K562 (cell line): ENCODE results near the gene RCL1. TPM values are rescaled to one million over a fixed set of nuclear protein-coding genes. Genes with fewer than 3 reads are reported as not detected.

Experiments used
- ATAC-seq: fragments of 200-7000 bp; cut with Tn5 transposase; 3 replicates; pipeline ENCODE4 v1.9.1; 2020; ENCODE audit warnings: moderate library complexity
- BruUV-seq: library from RNA; stranded (reverse); fragments of 400-500 nt; replicated peaks from 2 replicates; lab custom pipeline; 2021; lab: Mats Ljungman, UMichigan
- CTCF ChIA-PET: fragments of 300-600 bp; formaldehyde crosslinking; extraction: SDS; loops from one replicate; lab custom pipeline; 2021; ENCODE audit warnings: low intra/inter-chr PET ratio; lab: Yijun Ruan, JAX
- POLR2A ChIA-PET: fragments of 300-600, 350-650 bp; sonication (Branson Sonifier 250); formaldehyde crosslinking; extraction: SDS; loops from one replicate; lab custom pipeline; 2021; ENCODE audit warnings: antibody characterized with exemption, inconsistent platforms; lab: Yijun Ruan, JAX
- DNase-seq, 4 experiments: peaks; one replicate each; pipeline versions ENCODE4 v3.0.0 to v3.0.0-alpha.2; 2011 to 2018; ENCODE audit warnings: low spot score in 3 of 4, mixed read lengths in 3 of 4; ENCODE audit errors: extremely low read depth in 1 of 4
- FAIRE-seq: peaks from 2 replicates; lab custom pipeline; 2011; peaks lifted over from hg19 to GRCh38; lab: Jason Lieb, UNC
- H2AFZ ChIP-seq: 2 replicates; pipeline ENCODE4 v1.6.0; 2011; ENCODE audit warnings: low read depth, low read length, control low read depth, inconsistent platforms
- H3K27ac ChIP-seq: fragments of 200-600 bp; 3 replicates; pipeline ENCODE4 v1.8.0; 2011; ENCODE audit warnings: low read depth, mild to moderate bottlenecking, control low read depth, inconsistent platforms, low read length, moderate library complexity, mixed read lengths; ENCODE audit errors: extremely low read depth
- H3K27me3 ChIP-seq, 2 experiments: fragments of 300-600 bp in 1 of 2; 2 replicates in 1 of 2; 3 replicates in 1 of 2; pipeline versions ENCODE4 v1.6.0 to v1.8.0; 2011; ENCODE audit warnings: inconsistent platforms in 2 of 2, low read length in 2 of 2, mild to moderate bottlenecking in 1 of 2, mixed read lengths in 1 of 2, moderate library complexity in 1 of 2; ENCODE audit not compliant: control insufficient read depth in 2 of 2, insufficient read depth in 2 of 2
- H3K36me3 ChIP-seq: fragments of 300-600 bp; 3 replicates; pipeline ENCODE4 v1.8.0; 2011; ENCODE audit warnings: mild to moderate bottlenecking, low read length, inconsistent platforms; ENCODE audit not compliant: control insufficient read depth, insufficient read depth
- H3K4me1 ChIP-seq, 2 experiments: fragments of 200-600 bp in 1 of 2; replicated peaks in 1 of 2; 2 replicates in 1 of 2; 3 replicates in 1 of 2; pipeline versions ENCODE4 v1.5.1 to v1.8.0; 2011; ENCODE audit warnings: inconsistent platforms in 2 of 2, low read length in 2 of 2, mild to moderate bottlenecking in 1 of 2, mixed read lengths in 1 of 2, moderate library complexity in 1 of 2; ENCODE audit not compliant: control insufficient read depth in 2 of 2, insufficient read depth in 2 of 2
- H3K4me2 ChIP-seq: 2 replicates; pipeline ENCODE4 v1.6.1; 2011; ENCODE audit warnings: low read length, control low read depth, inconsistent platforms, mixed read lengths; ENCODE audit not compliant: insufficient read depth
- H3K4me3 ChIP-seq: fragments of 200-600 bp; sonication (generic), shearing (Covaris generic); 2 replicates; pipeline ENCODE4 v1.5.1; 2016; ENCODE audit warnings: control low read depth, inconsistent platforms
- H3K79me2 ChIP-seq: fragments of 200-600 bp; 3 replicates; pipeline ENCODE4 v1.8.0; 2011; ENCODE audit warnings: low read length, inconsistent platforms; ENCODE audit not compliant: control insufficient read depth, insufficient read depth
- H3K9ac ChIP-seq, 2 experiments: 2 replicates each; pipeline versions ENCODE4 v1.6.0 to v1.6.1; 2011; ENCODE audit warnings: low read depth in 2 of 2, low read length in 2 of 2, control low read depth in 1 of 2, inconsistent platforms in 1 of 2, mild to moderate bottlenecking in 1 of 2, mixed read lengths in 1 of 2; ENCODE audit not compliant: insufficient read depth in 1 of 2
- H3K9me1 ChIP-seq: one replicate; pipeline ENCODE4 v1.6.0; 2011; ENCODE audit warnings: inconsistent platforms, mild to moderate bottlenecking, low read length, moderate library complexity; ENCODE audit not compliant: control insufficient read depth, insufficient read depth
- H3K9me3 ChIP-seq: replicated peaks from 2 replicates; pipeline ENCODE4 v1.5.1; 2011; ENCODE audit warnings: low read depth, low read length, inconsistent platforms; ENCODE audit not compliant: control insufficient read depth, insufficient read depth
- H4K20me1 ChIP-seq: replicated peaks from 2 replicates; pipeline ENCODE4 v1.6.1; 2011; ENCODE audit warnings: low read length, inconsistent platforms, mixed read lengths; ENCODE audit not compliant: control insufficient read depth, insufficient read depth
- CREB1 ChIP-seq, 2 experiments: sonication (generic) in 1 of 2; formaldehyde crosslinking in 1 of 2; IDR thresholded peaks; 2 replicates each; pipeline versions ENCODE4 v1.6.1 to v1.8.0; 2012 to 2022; ENCODE audit warnings: inconsistent platforms in 1 of 2, mild to moderate bottlenecking in 1 of 2, missing genetic modification reagents in 1 of 2, moderate library complexity in 1 of 2
- HIVEP1 ChIP-seq: fragments of 250-450 bp; sonication (Bioruptor Pico); IDR thresholded peaks from 2 replicates; pipeline ENCODE4 v1.4.0; 2020; ENCODE audit warnings: mild to moderate bottlenecking
- JUNB ChIP-seq: fragments of 450-650 bp; formaldehyde crosslinking; conservative IDR thresholded peaks from 2 replicates; pipeline ENCODE4 v1.4.0; 2020; ENCODE audit warnings: mild to moderate bottlenecking
- KAT2B ChIP-seq: IDR thresholded peaks from one replicate; pipeline ENCODE4 v1.6.1; 2012; ENCODE audit warnings: low read depth, mild to moderate bottlenecking, control low read depth, inconsistent platforms, low read length, moderate library complexity
- KLF1 ChIP-seq: fragments of 450-650 bp; IDR thresholded peaks from 2 replicates; pipeline ENCODE4 v1.6.1; 2016; ENCODE audit warnings: missing genetic modification characterization, missing compliant biosample characterization
- NRF1 ChIP-seq, 2 experiments: fragments of 450-650 bp; IDR thresholded peaks in 1 of 2; conservative IDR thresholded peaks in 1 of 2; 2 replicates each; pipeline ENCODE4 v1.6.1; 2014; ENCODE audit warnings: mild to moderate bottlenecking in 2 of 2
- POLR3G ChIP-seq: IDR thresholded peaks from 2 replicates; pipeline ENCODE4 v1.6.1; 2011; ENCODE audit not compliant: insufficient read length, insufficient replicate concordance; ENCODE audit errors: extremely low read depth
- RBM25 ChIP-seq: fragments of 200-400 bp; formaldehyde crosslinking; IDR thresholded peaks from 2 replicates; pipeline ENCODE4 v1.6.1; 2018; ENCODE audit warnings: low read length, low read depth, moderate library complexity; ENCODE audit not compliant: severe bottlenecking
- SIN3A ChIP-seq, 2 experiments: fragments of 150-350 bp in 1 of 2; IDR thresholded peaks; 2 replicates each; pipeline ENCODE4 v1.6.1; 2011 to 2016; ENCODE audit warnings: borderline replicate concordance in 2 of 2, low read depth in 2 of 2, low read length in 2 of 2, mild to moderate bottlenecking in 2 of 2, moderate library complexity in 2 of 2; ENCODE audit not compliant: control insufficient read depth in 1 of 2
- ZNF133 ChIP-seq: fragments of 250-450 bp; sonication (Bioruptor Pico); IDR thresholded peaks from 2 replicates; pipeline ENCODE4 v1.4.0; 2020; ENCODE audit warnings: mild to moderate bottlenecking
- ZNF586 ChIP-seq: fragments of 450-650 bp; formaldehyde crosslinking; conservative IDR thresholded peaks from 2 replicates; pipeline ENCODE4 v1.4.0; 2020; ENCODE audit warnings: mild to moderate bottlenecking, moderate library complexity
- WGBS: fragments of 100-300 bp; shearing (Covaris generic); methylation state at CpG from one replicate; pipeline ENCODE4 v1.1.6; 2016; ENCODE audit warnings: low coverage, mixed read lengths; ENCODE audit not compliant: insufficient coverage; ENCODE audit errors: missing lambda C conversion rate; 5-methylcytosine and 5-hydroxymethylcytosine counted together
- in situ Hi-C: fragments of 300-500 bp; cut with MboI; formaldehyde crosslinking; loops from 4 replicates; pipeline ENCODE4 v1.15.0; 2018; ENCODE audit warnings: inconsistent platforms, mixed read lengths
- intact Hi-C: fragments of 100-400 bp; cut with micrococcal nuclease; formaldehyde crosslinking; loops from 2 replicates; pipeline ENCODE4 v1.14.2; 2022
- polyA plus RNA-seq, 8 experiments: library from polyadenylated mRNA; depleted of rRNA in 4 of 8; stranded (reverse) in 5 of 8; unstranded in 3 of 8; fragments of >200 nt; fragmentation: Nextera tagmentation in 2 of 8; fragmentation: Illumina TruSeq in 1 of 8; extraction: Ambion mirVana in 2 of 8; extraction: Trizol in 1 of 8; gene quantifications; 2 replicates each; pipeline versions ENCODE4 v1.2.1 to v1.2.3, GENCODE V29; 2011 to 2014; ENCODE audit warnings: inconsistent platforms in 1 of 8, missing spikeins in 1 of 8
- total RNA-seq, 7 experiments: library from RNA; depleted of rRNA in 6 of 7; stranded (reverse); fragments of >200 nt in 6 of 7; fragmentation: Illumina TruSeq in 2 of 7; extraction: Trizol in 2 of 7; gene quantifications; 2 replicates each; pipeline versions ENCODE4 v1.2.1 to v1.2.3, GENCODE V29; 2011 to 2021; ENCODE audit warnings: low replicate concordance in 1 of 7
- TF ChIP-seq, protein P1 (sequence below): fragments of 250-450 bp; sonication (Bioruptor Pico); IDR thresholded peaks from 2 replicates; pipeline ENCODE4 v1.8.0; 2021; ENCODE audit warnings: borderline replicate concordance, mild to moderate bottlenecking, moderate library complexity; ENCODE audit not compliant: poor library complexity, severe bottlenecking
- TF ChIP-seq, protein P2 (sequence below): sonication (generic); formaldehyde crosslinking; IDR thresholded peaks from 2 replicates; pipeline ENCODE4 v1.4.0; 2020; ENCODE audit warnings: mild to moderate bottlenecking, missing genetic modification reagents
- TF ChIP-seq, protein P3 (sequence below): IDR thresholded peaks from 2 replicates; pipeline ENCODE4 v1.6.1; 2011; ENCODE audit warnings: borderline replicate concordance, low read depth, mild to moderate bottlenecking, moderate library complexity, low read length; ENCODE audit not compliant: insufficient read depth, poor library complexity, severe bottlenecking
- TF ChIP-seq, protein P4 (sequence below): fragments of 250-450 bp; sonication (Bioruptor Pico); IDR thresholded peaks from 2 replicates; pipeline ENCODE4 v1.5.0; 2020; ENCODE audit warnings: mild to moderate bottlenecking, borderline replicate concordance

Gene RCL1
- total and polyA plus RNA-seq, 9 of the 15 experiments (the other 6 are each of a cell fraction or from before 2014, with no cell fraction given): 24.0 to 67.7 (median 38.6) TPM

DNA sequence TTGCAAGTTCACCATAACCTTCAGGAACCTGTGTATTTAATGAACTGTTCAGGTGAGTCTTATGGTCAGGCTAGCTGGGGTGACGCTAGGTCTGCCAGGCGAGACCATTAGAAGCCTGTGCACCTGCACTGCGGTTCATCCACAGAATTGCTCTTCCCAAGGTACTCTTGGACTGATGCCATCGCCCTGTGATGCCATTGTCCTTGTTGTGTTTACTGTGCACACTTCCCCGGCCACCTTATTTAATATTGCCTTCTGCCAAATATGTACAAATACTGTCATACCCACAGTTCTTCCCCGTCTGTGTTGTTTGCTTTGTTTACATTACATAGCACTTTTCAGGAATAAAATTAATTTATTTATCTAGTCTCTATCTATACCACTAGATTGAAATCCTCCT lies 66.3 kb downstream of the RCL1 start:
- H3K4me3 ChIP-seq: no peak overlapping the region
- peak overlapping the region; percentile 11; the same call in 1 of the 3 replicates for H3K27ac ChIP-seq
- no peaks in the 10 kb centered on the region for H3K9me1 ChIP-seq
- peaks cover 53 to 84% of the 10 kb centered on the region in 2 experiments for H3K4me1 ChIP-seq
- H3K4me2 ChIP-seq: no peak overlapping the region
- POLR2A ChIA-PET: interaction anchor here (1.1 kb wide), 1 partner anchor 20 kb away, joined by 4 read pairs; no protein-coding TSS in a partner anchor
- CTCF ChIA-PET: no interaction called here
- BruUV-seq: no TSS peak
- H4K20me1 ChIP-seq: no peaks in the 10 kb centered on the region
- no peaks in the 10 kb centered on the region for H3K9me3 ChIP-seq
- in situ Hi-C loops: no loop called here
- H3K79me2 ChIP-seq: peaks cover 87% of the 10 kb centered on the region
- TF ChIP-seq NRF1 (conservative IDR thresholded peaks at IDR 0.05 in 1 of 2, IDR thresholded peaks at IDR 0.05 in 1 of 2) (no peak), SIN3A (IDR thresholded peaks at IDR 0.05; ENCODE audit: borderline replicate concordance in 2 of 2, control insufficient read depth in 1 of 2, low read depth in 2 of 2, low read length in 2 of 2) (no peak), KLF1 (tag) (no peak), CREB1 (IDR thresholded peaks at IDR 0.05) (no peak), CREB1 (CRISPR knock-in tag; IDR thresholded peaks at IDR 0.05) (no peak), ZNF586 (CRISPR knock-in tag) (no peak), HIVEP1 (no peak), ZNF133 (CRISPR knock-in tag) (no peak), JUNB (no peak), POLR3G (no peak), KAT2B (no peak), RBM25 (no peak)
- TF ChIP-seq, protein P1, sequence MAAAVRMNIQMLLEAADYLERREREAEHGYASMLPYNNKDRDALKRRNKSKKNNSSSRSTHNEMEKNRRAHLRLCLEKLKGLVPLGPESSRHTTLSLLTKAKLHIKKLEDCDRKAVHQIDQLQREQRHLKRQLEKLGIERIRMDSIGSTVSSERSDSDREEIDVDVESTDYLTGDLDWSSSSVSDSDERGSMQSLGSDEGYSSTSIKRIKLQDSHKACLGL (CRISPR knock-in tag): no peak
- TF ChIP-seq, protein P2, sequence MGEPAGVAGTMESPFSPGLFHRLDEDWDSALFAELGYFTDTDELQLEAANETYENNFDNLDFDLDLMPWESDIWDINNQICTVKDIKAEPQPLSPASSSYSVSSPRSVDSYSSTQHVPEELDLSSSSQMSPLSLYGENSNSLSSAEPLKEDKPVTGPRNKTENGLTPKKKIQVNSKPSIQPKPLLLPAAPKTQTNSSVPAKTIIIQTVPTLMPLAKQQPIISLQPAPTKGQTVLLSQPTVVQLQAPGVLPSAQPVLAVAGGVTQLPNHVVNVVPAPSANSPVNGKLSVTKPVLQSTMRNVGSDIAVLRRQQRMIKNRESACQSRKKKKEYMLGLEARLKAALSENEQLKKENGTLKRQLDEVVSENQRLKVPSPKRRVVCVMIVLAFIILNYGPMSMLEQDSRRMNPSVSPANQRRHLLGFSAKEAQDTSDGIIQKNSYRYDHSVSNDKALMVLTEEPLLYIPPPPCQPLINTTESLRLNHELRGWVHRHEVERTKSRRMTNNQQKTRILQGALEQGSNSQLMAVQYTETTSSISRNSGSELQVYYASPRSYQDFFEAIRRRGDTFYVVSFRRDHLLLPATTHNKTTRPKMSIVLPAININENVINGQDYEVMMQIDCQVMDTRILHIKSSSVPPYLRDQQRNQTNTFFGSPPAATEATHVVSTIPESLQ: no peak
- TF ChIP-seq, protein P3, sequence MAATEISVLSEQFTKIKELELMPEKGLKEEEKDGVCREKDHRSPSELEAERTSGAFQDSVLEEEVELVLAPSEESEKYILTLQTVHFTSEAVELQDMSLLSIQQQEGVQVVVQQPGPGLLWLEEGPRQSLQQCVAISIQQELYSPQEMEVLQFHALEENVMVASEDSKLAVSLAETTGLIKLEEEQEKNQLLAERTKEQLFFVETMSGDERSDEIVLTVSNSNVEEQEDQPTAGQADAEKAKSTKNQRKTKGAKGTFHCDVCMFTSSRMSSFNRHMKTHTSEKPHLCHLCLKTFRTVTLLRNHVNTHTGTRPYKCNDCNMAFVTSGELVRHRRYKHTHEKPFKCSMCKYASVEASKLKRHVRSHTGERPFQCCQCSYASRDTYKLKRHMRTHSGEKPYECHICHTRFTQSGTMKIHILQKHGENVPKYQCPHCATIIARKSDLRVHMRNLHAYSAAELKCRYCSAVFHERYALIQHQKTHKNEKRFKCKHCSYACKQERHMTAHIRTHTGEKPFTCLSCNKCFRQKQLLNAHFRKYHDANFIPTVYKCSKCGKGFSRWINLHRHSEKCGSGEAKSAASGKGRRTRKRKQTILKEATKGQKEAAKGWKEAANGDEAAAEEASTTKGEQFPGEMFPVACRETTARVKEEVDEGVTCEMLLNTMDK: no peak
- TF ChIP-seq, protein P4, sequence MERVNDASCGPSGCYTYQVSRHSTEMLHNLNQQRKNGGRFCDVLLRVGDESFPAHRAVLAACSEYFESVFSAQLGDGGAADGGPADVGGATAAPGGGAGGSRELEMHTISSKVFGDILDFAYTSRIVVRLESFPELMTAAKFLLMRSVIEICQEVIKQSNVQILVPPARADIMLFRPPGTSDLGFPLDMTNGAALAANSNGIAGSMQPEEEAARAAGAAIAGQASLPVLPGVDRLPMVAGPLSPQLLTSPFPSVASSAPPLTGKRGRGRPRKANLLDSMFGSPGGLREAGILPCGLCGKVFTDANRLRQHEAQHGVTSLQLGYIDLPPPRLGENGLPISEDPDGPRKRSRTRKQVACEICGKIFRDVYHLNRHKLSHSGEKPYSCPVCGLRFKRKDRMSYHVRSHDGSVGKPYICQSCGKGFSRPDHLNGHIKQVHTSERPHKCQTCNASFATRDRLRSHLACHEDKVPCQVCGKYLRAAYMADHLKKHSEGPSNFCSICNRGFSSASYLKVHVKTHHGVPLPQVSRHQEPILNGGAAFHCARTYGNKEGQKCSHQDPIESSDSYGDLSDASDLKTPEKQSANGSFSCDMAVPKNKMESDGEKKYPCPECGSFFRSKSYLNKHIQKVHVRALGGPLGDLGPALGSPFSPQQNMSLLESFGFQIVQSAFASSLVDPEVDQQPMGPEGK: no peak
- TF ChIP-seq, all 486 proteins: peak for 0
- Histone ChIP-seq H3K36me3 (peaks cover 79% of the 10 kb centered on the region), H2AFZ (no peak overlapping the region), H3K9ac (peak overlapping the region in 1 of 2 experiments; percentile 4; a peak in 1 of 4 replicates), H3K27me3 (no peaks in the 10 kb centered on the region)
- FAIRE-seq (no peak), ATAC-seq (no peak), DNase-seq (no peak)
- 92% methylated on average over 6 of the region's 6 CpGs for WGBS
- intact Hi-C loops: no loop called here
